Cardiac muscle cell (in vitro differentiated cells and primary cell): ENCODE results near the gene ZBTB42. TPM values are rescaled to one million over a fixed set of nuclear protein-coding genes. Genes with fewer than 3 reads are reported as not detected.

Experiments
- DNase-seq, 2 donors: peaks; one replicate each; pipeline versions ENCODE4 v3.0.0 to v3.0.0-alpha.2; 2010 to 2017; ENCODE audit warnings: low read depth in 1 of 2, low spot score in 1 of 2
- H3K27ac ChIP-seq: fragments of 200-600 bp; sonication (generic); 2 replicates; pipeline ENCODE4 v1.5.1; 2016
- H3K27me3 ChIP-seq: fragments of 200-600 bp; sonication (generic); 2 replicates; pipeline ENCODE4 v1.6.0; 2016; ENCODE audit warnings: control low read depth
- H3K36me3 ChIP-seq: fragments of 200-600 bp; sonication (generic); 2 replicates; pipeline ENCODE4 v1.5.1; 2016; ENCODE audit warnings: control low read depth
- H3K4me1 ChIP-seq: fragments of 200-600 bp; sonication (generic); 2 replicates; pipeline ENCODE4 v1.8.1; 2017; ENCODE audit warnings: low read depth, mild to moderate bottlenecking, mixed run types
- H3K4me3 ChIP-seq: fragments of 200-600 bp; sonication (generic); 2 replicates; pipeline ENCODE4 v1.5.1; 2016; ENCODE audit warnings: mild to moderate bottlenecking
- H3K9me3 ChIP-seq: fragments of 200-600 bp; sonication (generic); 2 replicates; pipeline ENCODE4 v1.5.1; 2017; ENCODE audit warnings: low read depth, mild to moderate bottlenecking, control low read depth
- polyA plus RNA-seq: library from polyadenylated mRNA; unstranded; fragments of >200 nt; fragmentation: Nextera tagmentation; extraction: Ambion mirVana; gene quantifications from 2 replicates; pipeline ENCODE4 v1.2.1, GENCODE V29; 2016
- total RNA-seq: library from RNA; depleted of rRNA; stranded (reverse); fragments of >200 nt; gene quantifications from 2 replicates; pipeline ENCODE4 v1.2.3, GENCODE V29; 2016
- TF ChIP-seq, protein P1 (sequence below): IDR thresholded peaks from 2 replicates; pipeline ENCODE4 v1.5.1; 2012; ENCODE audit warnings: low read depth, mild to moderate bottlenecking, low read length

The ZBTB42 gene
- 14.4 and 26.4 TPM in 2 replicates for total RNA-seq
- polyA plus RNA-seq, result 7.6 and 9.6 TPM in 2 replicates

DNA sequence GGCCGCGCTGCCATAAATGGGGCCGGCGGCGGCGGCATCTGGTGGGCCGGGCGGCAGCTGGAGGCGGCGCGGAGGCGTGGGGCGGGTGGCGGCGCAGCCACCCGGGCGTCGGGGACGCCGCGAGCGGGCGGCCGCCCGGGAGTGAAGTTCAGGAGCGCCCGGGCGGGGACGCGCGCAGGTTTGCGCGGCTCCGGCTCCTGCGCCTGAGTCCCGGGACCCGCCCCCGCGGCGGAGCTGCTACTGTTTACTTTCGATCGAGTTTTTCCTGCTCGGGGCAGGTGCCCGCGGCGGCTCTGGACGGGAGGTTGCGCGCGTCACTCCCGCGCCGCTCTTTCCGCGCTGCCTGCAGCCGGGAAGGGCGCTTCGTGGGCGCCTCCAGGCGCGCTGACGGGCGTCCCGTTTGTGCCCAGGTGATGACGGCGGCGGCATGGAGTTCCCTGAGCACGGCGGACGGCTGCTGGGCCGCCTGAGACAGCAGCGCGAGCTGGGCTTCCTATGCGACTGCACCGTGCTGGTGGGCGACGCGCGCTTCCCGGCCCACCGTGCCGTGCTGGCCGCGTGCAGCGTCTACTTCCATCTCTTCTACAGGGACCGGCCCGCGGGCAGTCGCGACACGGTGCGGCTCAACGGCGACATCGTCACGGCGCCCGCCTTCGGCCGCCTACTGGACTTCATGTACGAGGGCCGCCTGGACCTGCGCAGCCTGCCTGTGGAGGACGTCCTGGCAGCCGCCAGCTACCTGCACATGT, at the start of gene ZBTB42:
Gene ZBTB42, plus strand, starts transcription at position 331 of the 749 bp plus-strand sequence. Its CDS starts 97 bp downstream, at position 428.
- TF ChIP-seq, protein P1, sequence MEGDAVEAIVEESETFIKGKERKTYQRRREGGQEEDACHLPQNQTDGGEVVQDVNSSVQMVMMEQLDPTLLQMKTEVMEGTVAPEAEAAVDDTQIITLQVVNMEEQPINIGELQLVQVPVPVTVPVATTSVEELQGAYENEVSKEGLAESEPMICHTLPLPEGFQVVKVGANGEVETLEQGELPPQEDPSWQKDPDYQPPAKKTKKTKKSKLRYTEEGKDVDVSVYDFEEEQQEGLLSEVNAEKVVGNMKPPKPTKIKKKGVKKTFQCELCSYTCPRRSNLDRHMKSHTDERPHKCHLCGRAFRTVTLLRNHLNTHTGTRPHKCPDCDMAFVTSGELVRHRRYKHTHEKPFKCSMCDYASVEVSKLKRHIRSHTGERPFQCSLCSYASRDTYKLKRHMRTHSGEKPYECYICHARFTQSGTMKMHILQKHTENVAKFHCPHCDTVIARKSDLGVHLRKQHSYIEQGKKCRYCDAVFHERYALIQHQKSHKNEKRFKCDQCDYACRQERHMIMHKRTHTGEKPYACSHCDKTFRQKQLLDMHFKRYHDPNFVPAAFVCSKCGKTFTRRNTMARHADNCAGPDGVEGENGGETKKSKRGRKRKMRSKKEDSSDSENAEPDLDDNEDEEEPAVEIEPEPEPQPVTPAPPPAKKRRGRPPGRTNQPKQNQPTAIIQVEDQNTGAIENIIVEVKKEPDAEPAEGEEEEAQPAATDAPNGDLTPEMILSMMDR, result no peak
- Histone ChIP-seq H3K27ac (peak within 1 kb of the TSS; percentile 63), H3K4me1 (peaks cover 23% of the 10 kb centered on the region), H3K27me3 (no peaks in the 10 kb centered on the region), H3K9me3 (no peaks in the 10 kb centered on the region), H3K4me3 (peak within 1 kb of the TSS; percentile 49), H3K36me3 (no peaks in the 10 kb centered on the region)
- DNase-seq, result peak; percentile 54 to 77

DNA sequence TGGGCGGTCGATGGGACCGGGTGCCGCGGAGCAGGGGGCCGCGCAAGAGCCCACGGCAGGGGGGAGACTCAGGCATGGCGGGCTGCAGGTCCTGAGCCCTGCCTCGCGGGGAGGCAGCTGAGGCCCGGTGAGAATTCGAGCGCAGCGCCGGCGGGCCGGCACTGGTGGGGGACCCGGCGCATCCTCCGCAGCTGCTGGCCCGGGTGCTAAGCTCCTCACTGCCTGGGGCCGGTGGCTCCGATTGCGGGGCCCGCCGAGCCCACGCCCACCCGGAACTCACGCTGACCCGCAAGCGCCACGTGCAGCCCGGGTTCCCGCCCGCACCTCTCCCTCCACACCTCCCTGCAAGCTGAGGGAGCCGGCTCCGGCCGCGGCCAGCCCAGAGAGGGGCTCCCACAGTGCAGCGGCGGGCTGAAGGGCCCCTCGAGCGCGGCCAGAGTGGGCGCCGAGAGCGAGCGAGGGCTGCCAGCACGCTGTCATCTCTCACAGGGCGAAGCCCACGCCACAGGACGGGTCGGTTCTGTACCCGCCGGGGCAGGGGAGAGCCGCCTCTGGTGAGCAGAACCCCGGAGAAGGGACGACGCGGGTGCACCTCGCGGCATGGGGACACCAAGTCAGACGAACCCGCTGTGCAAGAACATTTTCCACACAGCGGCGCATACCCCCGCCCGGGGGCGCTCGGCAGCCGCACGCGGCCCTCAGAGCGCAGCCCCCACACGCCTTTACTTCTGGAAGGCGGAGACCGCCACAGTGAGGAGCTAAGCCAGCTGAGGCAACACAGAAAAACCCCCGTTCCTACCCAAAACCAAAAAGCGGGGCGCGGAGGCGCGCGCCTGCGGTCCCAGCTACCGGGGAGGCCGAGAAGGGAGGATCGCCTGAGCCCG, 49.1 kb upstream of the ZBTB42 start:
- H3K27ac ChIP-seq, result peak overlapping the region; percentile 80
- no peaks in the 10 kb centered on the region for H3K27me3 ChIP-seq
- H3K4me1 ChIP-seq, result peaks cover 8% of the 10 kb centered on the region
- DNase-seq, result no peak
- H3K9me3 ChIP-seq, result no peaks in the 10 kb centered on the region
- H3K36me3 ChIP-seq, result peaks cover 8% of the 10 kb centered on the region
- peak overlapping the region; percentile 53 for H3K4me3 ChIP-seq
- TF ChIP-seq, protein P1, result no peak

DNA sequence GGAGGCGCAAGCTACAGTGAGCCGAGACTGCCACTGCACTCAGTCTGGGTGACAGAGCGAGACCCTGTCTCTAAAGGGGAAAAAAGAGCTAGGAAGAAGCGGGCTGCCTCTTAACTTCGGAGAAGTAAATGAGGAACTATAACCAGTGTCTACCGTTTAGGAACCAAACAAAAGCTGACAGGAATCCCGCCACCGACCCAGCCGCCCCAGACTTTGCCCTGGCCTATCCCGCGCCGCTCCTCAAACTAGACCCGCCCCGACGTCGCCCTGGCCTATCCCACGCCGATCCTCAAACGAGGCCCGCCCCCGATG, 48.5 kb upstream of the ZBTB42 start:
- TF ChIP-seq, protein P1, result no peak
- H3K4me3 ChIP-seq, result peak overlapping the region; percentile 53
- peaks cover 8% of the 10 kb centered on the region for H3K4me1 ChIP-seq
- H3K36me3 ChIP-seq, result peaks cover 8% of the 10 kb centered on the region
- H3K27me3 ChIP-seq, result no peaks in the 10 kb centered on the region
- peak overlapping the region; percentile 80 for H3K27ac ChIP-seq
- H3K9me3 ChIP-seq, result no peaks in the 10 kb centered on the region
- DNase-seq, result no peak

DNA sequence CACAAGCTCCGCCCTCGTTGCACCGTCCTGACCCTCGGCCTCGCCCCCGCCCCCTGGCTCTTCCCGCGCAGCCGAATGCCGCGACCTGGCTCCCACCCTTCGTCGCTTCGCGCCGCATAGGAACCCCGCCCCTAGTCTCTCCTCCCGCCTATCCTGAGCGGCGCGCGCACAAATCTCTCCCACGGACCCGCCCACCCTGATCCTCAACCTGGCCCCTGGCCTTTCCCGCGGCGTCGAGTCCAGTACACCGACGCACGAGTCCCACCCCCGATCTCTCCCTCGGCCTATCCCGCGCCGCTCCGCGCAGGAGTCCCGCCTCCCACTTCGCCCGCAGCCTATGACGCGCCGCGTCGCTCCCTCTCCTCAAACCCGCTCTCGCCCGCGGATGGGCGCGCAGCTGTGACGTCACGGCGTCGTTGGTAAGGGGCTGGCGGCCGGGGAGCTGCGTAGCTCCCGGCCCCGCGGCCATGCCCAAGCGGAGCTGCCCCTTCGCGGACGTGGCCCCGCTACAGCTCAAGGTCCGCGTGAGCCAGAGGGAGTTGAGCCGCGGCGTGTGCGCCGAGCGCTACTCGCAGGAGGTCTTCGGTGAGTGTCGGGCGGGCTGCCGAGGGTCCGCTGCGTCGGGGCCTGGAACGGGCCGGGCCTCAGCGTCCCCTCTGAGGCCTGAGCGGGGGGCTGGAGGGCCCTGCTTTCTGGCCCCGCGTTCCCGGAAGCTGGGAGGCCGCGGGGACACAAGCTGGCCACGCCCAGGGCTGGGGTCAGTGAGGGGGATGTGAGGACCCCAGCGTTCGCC, 48.0 kb upstream of the ZBTB42 start, which contains the start of gene SIVA1:
Gene SIVA1, plus strand, starts transcription at position 413 of the 793 bp plus-strand sequence. Its CDS starts 55 bp downstream, at position 468.
- peak within 1 kb of the TSS; percentile 80 for H3K27ac ChIP-seq
- H3K9me3 ChIP-seq, result no peaks in the 10 kb centered on the region
- H3K4me3 ChIP-seq, result peak within 1 kb of the TSS; percentile 53
- peaks cover 8% of the 10 kb centered on the region for H3K4me1 ChIP-seq
- TF ChIP-seq, protein P1, result no peak
- DNase-seq, result peak; percentile 99 to 100
- no peaks in the 10 kb centered on the region for H3K27me3 ChIP-seq
- H3K36me3 ChIP-seq, result peaks cover 8% of the 10 kb centered on the region

DNA sequence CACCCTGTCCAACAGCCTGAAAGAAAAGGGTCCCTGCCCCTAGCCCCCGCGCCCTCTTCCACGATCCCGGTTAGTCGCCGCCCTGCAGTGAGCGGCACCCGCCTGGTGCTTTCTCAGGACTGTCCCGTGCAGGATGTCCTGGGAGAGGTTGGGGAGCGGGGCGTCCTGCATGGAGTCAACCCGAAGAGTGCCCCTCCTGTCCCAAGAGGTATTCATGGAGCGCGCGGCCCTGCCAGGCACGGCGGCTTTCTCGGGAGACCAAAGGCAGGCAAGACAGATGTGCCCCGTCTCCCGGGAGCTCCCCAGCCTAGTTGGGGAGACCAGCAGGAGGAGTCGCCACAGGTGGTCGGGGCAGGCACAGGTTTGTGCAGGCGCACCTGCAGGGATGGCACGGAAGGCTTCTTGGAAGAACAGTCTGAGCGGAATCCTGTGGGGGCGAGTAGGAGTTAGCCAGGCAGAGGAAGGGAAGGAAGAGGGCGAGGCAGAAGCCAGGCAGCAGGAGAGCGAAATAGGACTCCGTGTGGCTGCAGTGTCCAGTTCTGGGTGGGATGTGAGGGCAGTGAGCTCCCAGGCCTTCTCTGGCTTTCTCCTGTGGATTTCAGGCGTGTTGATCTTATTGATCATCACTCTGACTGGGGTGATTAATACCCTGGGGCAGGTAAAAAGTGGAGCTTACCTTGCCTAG, 47.2 kb upstream of the ZBTB42 start:
- TF ChIP-seq, protein P1, result no peak
- Histone ChIP-seq H3K4me3 (peak overlapping the region; percentile 53), H3K27ac (peak overlapping the region; percentile 80), H3K36me3 (peaks cover 8% of the 10 kb centered on the region), H3K9me3 (no peaks in the 10 kb centered on the region), H3K4me1 (peaks cover 8% of the 10 kb centered on the region), H3K27me3 (no peaks in the 10 kb centered on the region)
- DNase-seq, result no peak
